H54 (cell line): Measurements from ENCODE around the gene MYH9.
A peak's percentile ranks its signal among the peaks of the same experiment; 100 is the strongest.

ENCODE experiments used
- DNase-seq: peaks from one replicate; pipeline ENCODE4 v3.0.0; 2011; ENCODE audit warnings: low spot score, mixed read lengths; ENCODE audit not compliant: insufficient read length
- FAIRE-seq: peaks from 3 replicates; lab custom pipeline; 2011; peaks lifted over from hg19 to GRCh38; lab: Jason Lieb, UNC
- POLR2A ChIP-seq: IDR thresholded peaks from 2 replicates; pipeline ENCODE4 v1.6.1; 2011; ENCODE audit warnings: low read depth, mild to moderate bottlenecking, low read length

Gene MYH9

DNA sequence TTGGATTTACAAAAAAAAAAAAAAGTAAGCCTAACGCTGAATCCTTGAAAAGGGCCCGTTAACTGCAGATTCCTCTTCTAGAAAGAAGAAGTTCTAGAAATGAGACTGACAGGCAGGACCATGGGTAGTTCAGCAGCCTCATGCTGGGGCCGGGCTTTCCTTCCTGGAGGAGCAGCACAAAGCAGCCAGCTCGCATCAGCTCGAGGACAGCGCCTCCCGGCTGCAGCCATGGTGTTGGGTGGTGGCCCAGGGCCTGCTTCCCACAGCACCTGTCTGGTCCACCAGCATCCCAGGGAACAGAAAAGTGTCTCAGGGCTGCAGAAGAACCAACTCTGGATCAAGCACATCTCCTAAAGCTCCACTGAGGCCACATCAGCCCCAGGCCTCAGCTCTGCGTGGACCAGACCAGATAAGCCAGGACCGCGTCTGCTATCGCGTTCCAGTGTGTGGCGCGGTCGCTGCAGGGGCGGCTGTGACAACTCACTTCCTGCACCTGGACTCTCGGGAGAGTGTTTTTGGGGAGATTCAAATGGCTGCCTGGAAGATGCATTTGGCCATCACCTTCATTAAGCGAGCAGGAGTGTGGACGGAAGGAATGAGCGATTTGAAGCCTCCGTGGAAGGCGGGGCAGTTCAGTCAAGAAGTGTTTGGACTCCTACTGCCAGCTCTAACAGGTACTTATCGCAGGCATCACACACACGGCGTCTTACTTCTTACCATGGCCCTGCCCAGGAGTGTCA lies 53.5 kb downstream of the MYH9 start:
- no peak for TF ChIP-seq POLR2A
- FAIRE-seq: no peak
- DNase-seq: no peak

GRCh38 chr22:36333644-36334043 lies 54.1 kb downstream of the MYH9 start:
- no peak for DNase-seq
- FAIRE-seq: no peak
- no peak for TF ChIP-seq POLR2A

- no peak for TF ChIP-seq POLR2A
- no peak for FAIRE-seq
- DNase-seq: no peak
Measured at GRCh38 chr22:36332623-36333332, 55.0 kb downstream of the MYH9 start.

DNA sequence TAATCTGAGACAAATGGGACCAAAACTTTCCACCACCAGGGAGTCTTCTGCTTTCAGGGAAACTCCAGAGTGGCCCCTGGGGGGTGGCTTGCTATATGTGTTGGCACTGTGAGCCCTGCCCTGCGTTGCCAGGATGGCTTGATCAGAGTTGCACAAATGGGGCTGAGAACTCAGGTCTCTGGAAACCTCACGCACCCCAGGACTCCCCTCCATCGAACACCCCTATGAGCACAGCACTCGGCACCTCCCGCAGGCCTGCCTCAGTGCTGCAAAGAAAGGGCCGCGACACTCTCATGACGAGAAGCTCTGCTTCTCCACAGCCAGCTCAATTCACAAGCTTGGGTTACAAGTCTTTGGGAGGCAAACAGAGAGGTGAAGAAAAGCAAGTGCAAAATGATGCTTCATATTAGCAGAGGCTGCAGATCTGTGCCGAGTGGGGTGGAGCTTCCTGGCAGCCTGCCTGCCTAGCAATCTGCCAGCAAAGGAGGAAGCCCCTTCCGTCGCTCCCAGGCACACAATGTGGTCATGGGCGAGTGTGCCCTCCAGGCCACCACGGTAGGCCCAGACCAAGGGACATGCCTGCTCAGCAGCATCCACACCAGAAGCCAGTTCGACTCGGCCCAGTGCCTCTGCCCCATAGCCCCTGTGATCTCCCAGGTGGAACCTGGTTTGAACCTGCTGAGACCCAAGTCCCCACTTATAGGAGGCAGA lies 55.7 kb downstream of the MYH9 start:
- no peak for FAIRE-seq
- no peak for DNase-seq
- no peak for TF ChIP-seq POLR2A

GRCh38 chr22:36331306-36331911 lies 56.4 kb downstream of the MYH9 start:
- no peak for FAIRE-seq
- no peak for DNase-seq
- no peak for TF ChIP-seq POLR2A

DNA sequence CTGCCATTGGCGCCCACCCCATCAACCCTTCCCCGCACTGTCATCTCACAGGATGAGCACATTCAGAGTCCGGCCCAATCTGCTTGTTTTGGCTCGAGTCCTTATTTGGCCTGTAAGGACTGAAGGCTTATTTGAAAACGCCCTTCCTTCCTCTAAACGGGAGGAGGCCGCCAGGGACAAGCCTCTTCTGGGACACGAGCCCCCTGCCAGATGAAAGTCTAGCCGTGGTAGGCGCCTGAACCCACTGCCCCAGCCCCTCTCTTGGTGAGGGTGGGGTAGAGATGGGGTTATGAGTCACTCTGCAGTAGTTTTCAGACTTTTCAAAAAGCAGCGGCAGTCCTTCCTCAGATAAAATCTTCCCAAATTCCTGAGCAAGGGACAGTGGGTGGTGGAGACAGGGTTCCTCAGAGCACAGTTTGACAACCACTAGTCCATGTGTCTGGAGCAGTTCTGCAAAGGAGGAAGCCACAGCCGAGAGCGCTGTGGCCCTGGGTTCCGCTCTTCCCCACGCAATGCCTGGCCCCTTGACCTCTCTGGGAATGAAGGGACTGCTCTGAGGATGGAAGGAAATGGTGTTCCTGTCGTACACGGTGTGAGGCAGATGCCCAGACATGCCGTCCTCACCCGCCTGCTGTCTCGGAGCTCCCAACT lies 57.0 kb downstream of the MYH9 start:
- FAIRE-seq: no peak
- TF ChIP-seq POLR2A: no peak
- no peak for DNase-seq

- FAIRE-seq (no peak), DNase-seq (no peak)
- TF ChIP-seq POLR2A: no peak
Measured at GRCh38 chr22:36330127-36330526, 57.6 kb downstream of the MYH9 start.

DNA sequence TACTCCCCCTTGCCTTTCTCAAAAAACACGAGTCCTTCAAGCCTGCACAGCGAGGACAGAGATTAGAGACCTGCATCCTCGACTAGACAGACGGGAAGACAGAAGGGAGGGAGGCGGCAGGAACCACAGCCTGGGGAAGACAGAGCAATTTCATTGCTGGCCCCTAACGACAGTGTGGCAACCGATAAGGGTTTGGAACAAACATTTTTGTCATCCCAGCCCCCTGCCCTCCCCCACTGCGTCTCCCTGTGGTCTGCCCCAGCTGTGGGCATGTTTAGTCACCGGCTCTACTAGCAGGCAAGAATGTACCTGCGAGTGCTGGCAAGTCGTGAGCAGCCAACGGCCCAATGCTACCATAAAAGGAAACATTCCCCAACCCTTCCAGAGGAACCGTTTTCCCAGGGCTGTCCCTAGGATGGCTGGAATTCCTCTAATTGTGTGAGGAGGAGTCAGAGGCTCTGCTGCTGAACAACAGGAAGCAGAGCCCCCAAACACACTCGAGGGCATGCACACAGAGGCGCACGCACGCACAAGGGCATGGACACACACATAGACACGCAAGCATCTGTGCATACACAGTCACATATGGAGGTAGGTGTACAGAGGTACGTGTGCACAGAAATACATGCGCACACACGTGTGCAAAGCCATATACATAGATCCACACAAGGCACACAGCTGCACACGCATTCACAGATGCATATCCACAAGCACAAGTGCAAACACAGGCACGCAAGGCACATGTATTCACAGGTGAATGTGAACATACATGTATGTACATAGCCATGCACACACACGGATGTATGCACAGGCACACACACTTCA lies 58.3 kb downstream of the MYH9 start:
- FAIRE-seq: no peak
- DNase-seq: peak; percentile 61

GRCh38 chr22:36328635-36329253 lies 59.0 kb downstream of the MYH9 start:
- no peak for FAIRE-seq
- no peak for DNase-seq
- no peak for TF ChIP-seq POLR2A

More for the DNA sequence above, 58.3 kb downstream of the MYH9 start:
- TF ChIP-seq POLR2A: no peak

- DNase-seq (no peak), FAIRE-seq (no peak)
- TF ChIP-seq POLR2A: no peak
Measured at GRCh38 chr22:36327922-36328551, 59.7 kb downstream of the MYH9 start.

- DNase-seq: no peak
- no peak for TF ChIP-seq POLR2A
- no peak for FAIRE-seq
Measured at GRCh38 chr22:36326178-36327161, 61.3 kb downstream of the MYH9 start.
